Activated CD4-positive, alpha-beta T cell treated with anti-CD3 and anti-CD28 coated beads for 36 hours (primary cell): ENCODE measurements around the gene C20orf144. TPM values are rescaled to one million over a fixed set of nuclear protein-coding genes. Genes with fewer than 3 reads are reported as not detected.
"Not testable (repeated sequence)": the region's sequence is repeated elsewhere in the genome, so short reads cannot be mapped to it uniquely, and the experiment has no call there.

Source experiments
- ATAC-seq: fragments of 200-7000 bp; cut with Tn5 transposase; one replicate; pipeline ENCODE4 v1.10.0; 2021; ENCODE audit warnings: mild to moderate bottlenecking, moderate library complexity
- CTCF ChIA-PET: fragments of 350-600 bp; sonication (Branson Sonifier 250); formaldehyde crosslinking; loops from one replicate; lab custom pipeline; 2021; ENCODE audit warnings: antibody characterized with exemption; lab: Charles Lee
- POLR2A ChIA-PET: fragments of 350-600 bp; sonication (Branson Sonifier 250); formaldehyde crosslinking; loops from one replicate; lab custom pipeline; 2021; ENCODE audit warnings: antibody characterized with exemption, inconsistent platforms; lab: Charles Lee
- DNase-seq: peaks from one replicate; pipeline ENCODE4 v3.0.0-alpha.2; 2020
- H3K27ac Mint-ChIP-seq: one replicate; pipeline ENCODE4 v1.8.0; 2021; ENCODE audit warnings: mixed read lengths
- H3K27me3 Mint-ChIP-seq: one replicate; pipeline ENCODE4 v1.8.0; 2021; ENCODE audit warnings: mixed read lengths
- H3K36me3 Mint-ChIP-seq: one replicate; pipeline ENCODE4 v1.8.0; 2021; ENCODE audit warnings: low read depth, mixed read lengths
- H3K4me1 Mint-ChIP-seq: one replicate; pipeline ENCODE4 v1.8.0; 2021; ENCODE audit warnings: mixed read lengths
- H3K4me3 Mint-ChIP-seq: one replicate; pipeline ENCODE4 v1.8.0; 2021; ENCODE audit warnings: mild to moderate bottlenecking, moderate library complexity, mixed read lengths
- H3K9me3 Mint-ChIP-seq: one replicate; pipeline ENCODE4 v1.8.0; 2021; ENCODE audit warnings: low read depth, mixed read lengths
- intact Hi-C, 2 experiments: fragments of 100-400 bp; cut with DNase I in 1 of 2; cut with micrococcal nuclease in 1 of 2; formaldehyde crosslinking; loops; one replicate each; pipeline versions ENCODE4 v1.14.2 to v1.15.1; 2022 to 2024; cut with DNase I, micrococcal nuclease
- total RNA-seq, 2 experiments: library from RNA; stranded (reverse); gene quantifications; one replicate each; pipeline ENCODE4 v1.2.3, GENCODE V29; 2021

C20orf144 gene
- total RNA-seq, 2 experiments from 2014 or later, result 0.16 to 0.27 TPM

DNA sequence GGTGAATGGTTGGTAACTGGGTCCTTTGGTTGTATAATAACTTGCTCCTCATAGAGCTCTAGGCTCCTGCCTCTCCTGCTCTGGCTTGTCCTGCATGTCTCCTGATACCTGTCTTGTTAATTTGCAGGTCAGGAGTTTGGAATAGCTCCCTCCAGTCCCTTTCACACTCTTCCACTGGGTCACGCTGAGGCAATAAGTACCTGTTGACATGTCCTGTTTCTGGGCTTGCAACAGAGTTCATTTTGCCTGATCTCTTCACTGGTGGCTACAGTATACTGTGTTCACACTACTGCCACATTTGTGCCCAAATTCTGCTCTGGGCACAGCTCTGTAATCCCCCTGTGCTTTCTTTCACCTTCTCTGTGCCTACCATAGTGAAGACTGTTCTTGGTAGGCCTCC lies 25.4 kb upstream of the C20orf144 start:
- no peak for ATAC-seq
- H3K27me3 Mint-ChIP-seq, result no peaks in the 10 kb centered on the region
- CTCF ChIA-PET, result interaction anchor here (0.6 kb wide), 1 partner anchor 152 kb away, joined by 3 read pairs; no protein-coding TSS in a partner anchor
- H3K4me1 Mint-ChIP-seq, result peaks cover 5% of the 10 kb centered on the region
- no peak overlapping the region for H3K4me3 Mint-ChIP-seq
- no peak for DNase-seq
- intact Hi-C loops, result no loop called here
- POLR2A ChIA-PET, result no interaction called here
- no peaks in the 10 kb centered on the region for H3K9me3 Mint-ChIP-seq
- H3K27ac Mint-ChIP-seq, result no peak overlapping the region
- peaks cover 18% of the 10 kb centered on the region for H3K36me3 Mint-ChIP-seq

GRCh38 chr20:33640287-33640686 lies 21.8 kb upstream of the C20orf144 start:
- CTCF ChIA-PET, result no interaction called here
- H3K4me1 Mint-ChIP-seq, result no peaks in the 10 kb centered on the region
- ATAC-seq (no peak), DNase-seq (no peak)
- no peaks in the 10 kb centered on the region for H3K27me3 Mint-ChIP-seq
- POLR2A ChIA-PET, result interaction anchor here (0.7 kb wide), 1 partner anchor 228 kb away, joined by 9 read pairs; no protein-coding TSS in a partner anchor
- H3K27ac Mint-ChIP-seq, result peak overlapping the region; percentile 5
- H3K4me3 Mint-ChIP-seq, result no peak overlapping the region
- peaks cover 15% of the 10 kb centered on the region for H3K36me3 Mint-ChIP-seq
- intact Hi-C loops, result no loop called here
- H3K9me3 Mint-ChIP-seq, result no peaks in the 10 kb centered on the region

- no peak for DNase-seq
- Mint-ChIP-seq H3K27ac (no peak overlapping the region), H3K27me3 (no peaks in the 10 kb centered on the region), H3K9me3 (no peaks in the 10 kb centered on the region), H3K4me1 (peaks cover 17% of the 10 kb centered on the region), H3K4me3 (no peak overlapping the region), H3K36me3 (peaks cover 16% of the 10 kb centered on the region)
- ChIA-PET CTCF (no interaction called here), POLR2A (no interaction called here)
- intact Hi-C loops, result no loop called here
- no peak for ATAC-seq
Observed at GRCh38 chr20:33644313-33645071, 17.6 kb upstream of the C20orf144 start.

DNA sequence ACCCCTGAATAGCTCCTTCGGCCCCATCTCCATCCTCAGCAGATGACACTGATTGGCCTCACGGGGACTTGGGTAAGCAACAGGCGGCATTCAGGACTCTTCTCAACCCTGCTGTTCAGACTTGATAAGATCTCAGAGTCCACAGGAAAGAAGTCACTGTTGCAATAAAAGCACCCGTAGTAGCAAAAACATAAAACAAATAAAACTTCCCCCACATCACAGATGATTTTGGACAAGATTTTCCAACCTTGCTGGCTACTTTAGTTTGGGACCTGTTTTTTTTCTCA lies 17.1 kb upstream of the C20orf144 start:
- ChIA-PET POLR2A (no interaction called here), CTCF (no interaction called here)
- ATAC-seq, result no peak
- H3K4me1 Mint-ChIP-seq, result peaks cover 22% of the 10 kb centered on the region
- H3K27me3 Mint-ChIP-seq, result no peaks in the 10 kb centered on the region
- no peaks in the 10 kb centered on the region for H3K9me3 Mint-ChIP-seq
- H3K27ac Mint-ChIP-seq, result no peak overlapping the region
- DNase-seq, result no peak
- H3K4me3 Mint-ChIP-seq, result no peak overlapping the region
- H3K36me3 Mint-ChIP-seq, result peaks cover 14% of the 10 kb centered on the region
- intact Hi-C loops, result no loop called here

DNA sequence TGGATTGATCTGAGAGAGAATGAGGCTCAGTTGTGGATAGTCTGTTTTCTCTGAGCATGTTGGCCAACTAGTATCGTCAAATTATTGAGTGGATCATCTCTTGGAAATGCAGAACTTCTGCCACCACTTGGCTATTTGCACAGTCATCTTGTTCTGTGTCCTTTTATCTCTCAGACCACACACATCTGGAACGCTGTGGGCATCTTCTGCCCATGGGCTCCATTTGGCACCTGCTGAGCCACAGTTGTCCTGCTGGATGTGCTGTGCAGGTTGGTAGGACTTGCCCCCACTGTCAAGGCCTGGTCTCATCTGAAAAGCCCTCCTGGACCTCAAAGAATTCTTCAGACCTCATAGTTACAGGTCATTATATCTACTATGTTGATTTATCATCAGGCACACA lies 16.7 kb upstream of the C20orf144 start:
- Mint-ChIP-seq H3K4me1 (peaks cover 22% of the 10 kb centered on the region), H3K9me3 (no peaks in the 10 kb centered on the region), H3K36me3 (peaks cover 10% of the 10 kb centered on the region), H3K4me3 (no peak overlapping the region), H3K27ac (no peak overlapping the region), H3K27me3 (no peaks in the 10 kb centered on the region)
- ATAC-seq (no peak), DNase-seq (no peak)
- CTCF ChIA-PET, result no interaction called here
- intact Hi-C loops, result no loop called here
- POLR2A ChIA-PET, result no interaction called here

DNA sequence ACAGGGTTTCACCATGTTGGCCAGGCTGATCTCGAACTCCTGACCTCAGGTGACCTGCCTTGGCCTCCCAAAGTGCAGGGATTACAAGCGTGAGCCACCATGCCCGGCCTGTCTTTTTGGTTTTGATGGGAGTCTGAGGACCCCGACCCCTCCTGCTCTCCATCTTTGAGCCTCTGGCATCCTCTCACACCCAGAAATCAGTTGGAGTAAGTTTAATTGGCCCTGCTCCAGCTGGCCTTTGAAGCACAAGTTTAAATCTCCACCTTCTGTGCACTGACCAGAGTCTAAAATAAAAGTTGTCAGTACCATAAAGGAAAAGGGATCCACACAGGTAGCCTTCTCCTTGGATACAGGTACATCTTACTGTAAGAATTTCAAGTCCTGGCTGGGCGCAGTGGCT lies 15.9 kb upstream of the C20orf144 start:
- no peak overlapping the region for H3K27ac Mint-ChIP-seq
- intact Hi-C loops, result no loop called here
- H3K4me3 Mint-ChIP-seq, result no peak overlapping the region
- H3K27me3 Mint-ChIP-seq, result no peaks in the 10 kb centered on the region
- POLR2A ChIA-PET, result no interaction called here
- H3K9me3 Mint-ChIP-seq, result no peaks in the 10 kb centered on the region
- ATAC-seq, result no peak
- CTCF ChIA-PET, result no interaction called here
- H3K4me1 Mint-ChIP-seq, result peaks cover 22% of the 10 kb centered on the region
- no peak for DNase-seq
- H3K36me3 Mint-ChIP-seq, result peaks cover 9% of the 10 kb centered on the region

DNA sequence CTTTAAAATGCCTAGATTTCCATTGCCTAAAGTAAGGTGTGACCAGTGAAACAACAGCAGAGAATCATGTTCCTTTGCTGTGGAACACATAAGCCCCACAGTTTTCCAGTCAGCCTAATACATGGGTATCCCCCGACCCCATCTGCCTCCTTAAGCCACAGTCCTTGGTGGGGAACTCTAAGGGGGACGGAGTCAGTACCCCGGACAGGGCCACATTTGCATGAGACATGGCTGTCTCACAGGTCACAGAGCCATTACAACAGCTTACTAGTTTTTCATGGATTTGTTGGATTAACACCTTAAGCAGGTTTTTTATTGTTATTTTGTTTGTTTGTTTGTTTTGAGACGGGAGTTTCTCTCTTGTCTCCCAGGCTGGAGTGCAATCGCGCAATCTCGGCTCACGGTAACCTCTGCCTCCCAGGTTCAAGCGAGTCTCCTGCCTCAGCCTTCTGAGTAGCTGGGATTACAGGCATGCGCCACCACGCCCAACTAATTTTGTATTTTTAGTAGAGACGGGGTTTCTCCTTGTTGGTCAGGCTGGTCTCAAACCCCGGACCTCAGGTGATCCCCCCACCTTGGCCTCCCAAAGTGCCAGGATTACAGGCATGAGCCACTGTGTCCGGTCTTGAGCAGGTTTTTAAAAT lies 15.0 kb upstream of the C20orf144 start:
- POLR2A ChIA-PET, DNase-seq, H3K4me3 Mint-ChIP-seq, H3K27ac Mint-ChIP-seq, H3K27me3 Mint-ChIP-seq, H3K36me3 Mint-ChIP-seq, ATAC-seq, CTCF ChIA-PET, intact Hi-C loops, H3K9me3 Mint-ChIP-seq: not testable (repeated sequence)
- peaks cover 31% of the 10 kb centered on the region for H3K4me1 Mint-ChIP-seq

GRCh38 chr20:33647603-33648395 lies 14.3 kb upstream of the C20orf144 start:
- H3K4me1 Mint-ChIP-seq, result peaks cover 38% of the 10 kb centered on the region
- H3K27ac Mint-ChIP-seq, result no peak overlapping the region
- no peak for DNase-seq
- ATAC-seq, result no peak
- intact Hi-C loops, result no loop called here
- no peak overlapping the region for H3K4me3 Mint-ChIP-seq
- POLR2A ChIA-PET, result no interaction called here
- peaks cover 7% of the 10 kb centered on the region for H3K36me3 Mint-ChIP-seq
- H3K27me3 Mint-ChIP-seq, result no peaks in the 10 kb centered on the region
- no peaks in the 10 kb centered on the region for H3K9me3 Mint-ChIP-seq
- CTCF ChIA-PET, result no interaction called here

DNA sequence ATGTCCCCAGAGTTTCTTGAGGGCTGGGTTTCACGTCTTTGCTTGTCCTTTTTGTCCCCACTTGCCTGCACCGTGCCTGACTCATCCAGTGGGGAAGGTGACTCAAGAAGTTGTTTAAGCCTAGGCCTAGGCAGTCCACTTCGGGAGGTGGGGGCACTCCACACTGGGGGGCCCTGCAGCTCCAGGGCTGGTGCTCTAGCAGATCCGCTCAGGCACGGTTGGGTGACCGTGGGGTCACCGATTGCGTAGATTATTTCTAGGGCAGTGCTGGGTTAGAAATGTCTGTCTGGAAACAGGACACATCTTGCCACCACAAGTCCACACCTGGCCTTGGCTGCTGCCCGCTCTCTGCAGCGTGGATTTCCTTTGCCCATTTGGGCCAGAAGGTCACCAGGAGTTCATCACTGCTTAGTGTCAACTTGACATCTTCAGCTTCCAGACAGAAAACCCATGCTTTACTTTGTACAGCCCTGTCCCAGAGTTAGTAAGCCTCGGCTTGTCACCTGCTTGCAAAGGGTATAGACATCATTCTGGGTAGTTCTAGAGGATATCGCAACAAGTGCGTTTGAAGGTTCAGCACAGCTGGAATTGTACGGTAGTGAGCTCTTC lies 13.6 kb upstream of the C20orf144 start:
- intact Hi-C loops, result no loop called here
- CTCF ChIA-PET, result interaction anchor here (0.6 kb wide), 2 partner anchors 54 to 87 kb away, joined by 3 read pairs; no protein-coding TSS in a partner anchor
- Mint-ChIP-seq H3K9me3 (no peaks in the 10 kb centered on the region), H3K36me3 (peaks cover 7% of the 10 kb centered on the region), H3K27ac (no peak overlapping the region), H3K4me3 (no peak overlapping the region), H3K27me3 (no peaks in the 10 kb centered on the region), H3K4me1 (peaks cover 45% of the 10 kb centered on the region)
- ATAC-seq (no peak), DNase-seq (no peak)
- POLR2A ChIA-PET, result no interaction called here

GRCh38 chr20:33649201-33649681 lies 12.9 kb upstream of the C20orf144 start:
- Mint-ChIP-seq H3K36me3 (peaks cover 7% of the 10 kb centered on the region), H3K9me3 (no peaks in the 10 kb centered on the region), H3K4me1 (peaks cover 50% of the 10 kb centered on the region), H3K27ac (peak overlapping the region; percentile 4), H3K27me3 (no peaks in the 10 kb centered on the region), H3K4me3 (no peak overlapping the region)
- intact Hi-C loops, result no loop called here
- DNase-seq (no peak), ATAC-seq (no peak)
- ChIA-PET POLR2A (no interaction called here), CTCF (interaction anchor here (0.6 to 0.9 kb wide), 3 partner anchors 55 to 192 kb away, joined by 3 read pairs; no protein-coding TSS in a partner anchor)

DNA sequence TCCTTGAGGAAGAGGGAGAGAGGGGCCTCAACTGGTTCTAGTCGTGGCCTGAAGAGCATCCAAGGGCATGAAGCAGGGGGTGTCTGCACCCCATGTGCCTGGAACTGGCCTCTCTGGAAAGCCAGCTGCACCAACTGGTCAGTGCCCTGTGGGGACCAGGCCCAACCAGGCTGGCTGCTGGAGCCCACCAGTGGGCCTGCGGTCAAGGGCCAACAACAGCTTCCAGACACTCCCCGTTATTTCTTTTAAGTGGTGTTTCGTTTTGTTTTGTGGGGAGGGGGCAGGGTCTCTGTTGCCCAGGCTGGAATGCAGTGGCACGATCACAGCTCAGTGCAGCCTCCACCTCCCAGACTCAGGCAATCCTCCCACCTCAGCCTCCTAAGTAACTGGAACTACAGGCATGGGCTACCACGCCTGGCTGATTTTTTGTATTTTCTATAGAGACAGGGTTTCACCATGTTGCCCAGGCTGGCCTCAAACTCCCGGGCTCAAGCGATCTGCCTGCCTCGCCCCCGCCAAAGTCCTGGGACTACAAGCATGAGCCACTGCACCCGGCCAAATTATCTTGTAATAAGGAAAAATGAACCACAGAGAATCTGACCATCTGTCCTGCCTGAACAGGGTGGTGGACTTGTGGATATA lies 11.9 kb upstream of the C20orf144 start:
- DNase-seq (no peak), ATAC-seq (no peak)
- no peaks in the 10 kb centered on the region for H3K27me3 Mint-ChIP-seq
- CTCF ChIA-PET, result interaction anchor here (0.6 kb wide), 1 partner anchor 142 kb away, joined by 3 read pairs; no protein-coding TSS in a partner anchor
- no peak overlapping the region for H3K4me3 Mint-ChIP-seq
- peaks cover 6% of the 10 kb centered on the region for H3K36me3 Mint-ChIP-seq
- no peaks in the 10 kb centered on the region for H3K9me3 Mint-ChIP-seq
- H3K4me1 Mint-ChIP-seq, result peaks cover 50% of the 10 kb centered on the region
- intact Hi-C loops, result loop anchor here in 1 of 2 experiments (5.0 kb wide), 2 partner anchors 43 to 193 kb away; no protein-coding TSS in a partner anchor
- no peak overlapping the region for H3K27ac Mint-ChIP-seq
- POLR2A ChIA-PET, result no interaction called here
